CD4-positive, alpha-beta T cell treated with Interleukin-15 for 4 hours (primary cell): Measurements from ENCODE around the gene COPB2.
"Not testable (repeated sequence)": the region's sequence is repeated elsewhere in the genome, so short reads cannot be mapped to it uniquely, and the experiment has no call there.

Experiments used
- DNase-seq: peaks from one replicate; pipeline ENCODE4 v3.0.0-alpha.2; 2020; ENCODE audit warnings: low spot score

COPB2 gene

DNA sequence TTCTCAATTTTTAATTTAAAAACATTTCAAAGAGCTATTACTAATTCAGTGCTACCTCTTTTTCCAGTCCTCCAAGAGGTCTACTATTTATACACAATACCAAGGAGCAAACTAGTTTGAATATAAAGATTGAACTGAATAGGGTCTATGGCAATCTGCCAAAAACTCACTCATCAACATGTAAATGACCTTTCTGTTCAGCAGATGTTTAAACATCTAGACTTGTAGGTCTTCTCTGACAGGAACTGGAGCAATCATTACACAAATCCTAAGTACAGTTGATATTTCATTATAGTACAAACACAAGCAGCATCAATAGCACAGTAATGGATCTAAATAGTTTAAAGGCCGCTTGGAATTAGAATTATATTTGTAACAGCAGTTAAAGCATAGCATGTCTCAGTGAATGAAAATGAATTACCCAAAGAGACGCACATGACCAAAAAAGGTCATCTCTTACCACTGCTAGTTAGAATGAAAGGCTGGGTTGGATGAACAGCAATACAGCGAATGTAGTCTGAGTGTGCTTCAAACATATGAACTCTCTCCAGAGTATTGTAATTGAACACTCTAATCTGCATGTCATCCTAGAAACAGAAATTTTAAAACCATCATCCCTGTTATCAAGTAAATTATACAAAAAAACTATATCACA lies 10.7 kb downstream of the COPB2 start:
- no peak for DNase-seq

- no peak for DNase-seq
These were observed 12.1 kb downstream of the COPB2 start for GRCh38 chr3:139377378-139377777.

- no peak for DNase-seq
These were observed 15.3 kb downstream of the COPB2 start for GRCh38 chr3:139374099-139374498.

- no peak for DNase-seq
These were observed 24.9 kb downstream of the COPB2 start for GRCh38 chr3:139364549-139364948.

DNA sequence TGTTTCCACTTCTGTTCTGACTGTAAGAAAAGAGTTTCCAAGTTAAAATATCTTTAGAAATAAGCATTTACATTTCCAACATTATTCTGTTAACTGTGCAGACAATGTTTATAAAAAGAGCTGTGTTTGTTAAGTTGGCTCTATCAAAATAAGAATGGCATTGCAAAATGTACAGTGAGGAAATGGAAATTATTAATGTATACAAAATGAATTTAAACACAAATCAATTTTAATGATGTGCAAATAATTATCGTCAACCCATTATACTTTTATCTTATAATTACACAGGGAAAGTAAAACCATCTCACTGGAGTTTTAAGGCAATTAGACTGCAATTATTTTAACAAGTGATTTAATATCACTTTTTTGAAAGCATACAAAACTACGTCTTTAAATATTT lies 28.2 kb downstream of the COPB2 start:
- DNase-seq, result no peak

DNA sequence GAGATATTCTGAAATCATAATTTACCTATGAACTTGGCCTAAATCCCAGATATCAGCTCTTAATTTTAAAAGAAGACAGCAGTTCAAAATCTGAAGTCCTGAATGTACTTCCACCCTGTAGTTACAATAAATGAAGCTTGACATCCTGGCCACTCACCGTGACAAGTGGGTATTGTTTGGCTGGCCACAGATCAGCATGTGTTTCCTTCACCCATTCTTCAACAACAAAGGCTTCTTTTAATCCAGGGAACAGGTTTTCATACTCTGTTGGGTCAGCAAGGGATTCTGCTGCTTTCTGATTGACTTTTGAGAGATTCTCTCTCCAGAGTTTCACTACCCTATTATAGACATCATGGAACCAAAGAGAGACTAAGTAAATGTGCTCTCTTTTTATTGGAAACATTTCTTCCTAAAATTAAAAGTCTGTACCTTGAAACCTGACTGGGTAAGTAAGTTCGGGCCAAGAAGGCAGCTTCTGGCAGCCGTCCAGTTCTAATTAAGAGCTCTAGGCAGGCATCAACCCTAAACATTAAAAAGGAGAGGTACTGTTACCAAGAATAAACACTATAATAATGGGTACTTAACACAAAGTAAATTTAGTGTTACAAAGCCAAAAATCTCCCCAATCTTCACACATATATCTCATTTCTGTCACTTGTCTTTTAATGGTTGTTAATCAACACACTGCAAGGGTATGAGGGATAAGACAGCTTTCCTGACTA lies 30.4 kb downstream of the COPB2 start:
- DNase-seq, result no peak

GRCh38 chr3:139357899-139358298 lies 31.5 kb downstream of the COPB2 start:
- DNase-seq, result no peak

GRCh38 chr3:139355891-139356290 lies 33.6 kb downstream of the COPB2 start:
- no peak for DNase-seq

- DNase-seq, result no peak
These were observed 34.0 kb downstream of the COPB2 start for GRCh38 chr3:139355476-139355875.

DNA sequence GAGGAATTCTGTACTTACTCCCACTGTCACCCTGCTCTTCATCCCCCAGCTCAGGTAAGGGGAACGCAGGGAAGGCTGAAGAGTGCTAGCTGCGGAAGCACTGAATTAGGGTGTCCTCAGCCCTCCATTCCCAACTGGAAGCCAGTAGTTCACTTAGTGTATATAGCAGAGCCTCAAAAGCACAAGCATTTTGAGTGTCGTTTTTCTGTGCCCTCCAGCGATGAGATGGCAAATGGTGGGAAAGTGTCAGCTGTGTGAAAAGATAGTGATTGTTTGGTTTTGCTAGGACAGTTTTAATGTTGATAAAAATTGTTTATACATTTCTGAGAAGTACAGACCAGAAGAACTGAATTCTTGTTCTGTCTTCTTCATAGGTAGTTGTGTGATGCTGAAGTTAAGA lies 34.8 kb downstream of the COPB2 start:
- DNase-seq, result no peak

- no peak for DNase-seq
These were observed 35.4 kb downstream of the COPB2 start for GRCh38 chr3:139353920-139354556.

GRCh38 chr3:139346771-139347170 lies 42.7 kb downstream of the COPB2 start:
- no peak for DNase-seq

DNA sequence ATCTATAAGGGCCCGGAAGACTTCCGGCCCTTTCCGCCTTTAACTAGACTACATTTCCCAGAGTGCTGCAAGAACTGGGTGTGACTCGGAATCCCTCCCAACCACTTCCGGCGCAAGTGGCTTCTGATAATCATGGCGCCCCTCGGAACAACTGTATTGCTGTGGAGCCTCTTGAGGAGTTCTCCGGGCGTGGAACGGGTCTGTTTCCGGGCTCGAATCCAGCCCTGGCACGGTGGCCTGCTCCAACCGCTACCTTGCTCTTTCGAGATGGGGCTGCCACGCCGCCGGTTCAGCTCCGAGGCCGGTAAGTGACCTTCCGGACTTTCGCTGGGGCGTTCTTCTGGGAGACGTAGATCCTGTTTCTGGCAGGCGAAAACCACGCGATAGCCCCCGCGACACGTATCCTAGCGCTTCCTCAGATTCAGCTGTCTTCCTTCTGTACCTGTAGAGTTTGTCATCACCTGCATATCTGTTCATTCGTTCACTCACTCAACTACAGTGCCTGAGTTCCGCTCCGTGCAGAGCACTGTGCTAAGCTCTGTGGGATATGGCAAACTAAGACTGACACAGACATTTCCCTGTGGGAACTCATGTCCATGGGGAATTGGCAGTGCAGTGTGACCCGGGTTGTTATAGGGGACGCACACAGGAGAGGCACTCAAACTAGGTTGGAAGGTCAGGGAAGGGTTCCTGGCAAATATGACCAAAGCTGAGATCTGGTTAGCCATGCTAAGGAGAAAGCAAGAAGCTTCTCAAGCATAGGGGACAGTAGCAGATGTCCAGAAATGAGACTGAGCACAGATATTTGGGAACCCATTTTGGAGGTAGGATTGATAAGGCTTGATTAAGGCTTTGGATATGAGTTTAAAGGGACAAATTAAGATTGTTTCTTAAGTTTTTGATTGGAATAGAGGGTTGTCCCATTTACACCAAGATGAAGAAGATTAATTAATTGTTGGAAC lies 45.3 kb downstream of the COPB2 start, which contains the start of gene MRPS22:
TSS of gene MRPS22 (plus strand) at position 126 of the 962 bp plus-strand sequence. CDS start at position 133, 7 bp downstream.
- peak; percentile 85 for DNase-seq

DNA sequence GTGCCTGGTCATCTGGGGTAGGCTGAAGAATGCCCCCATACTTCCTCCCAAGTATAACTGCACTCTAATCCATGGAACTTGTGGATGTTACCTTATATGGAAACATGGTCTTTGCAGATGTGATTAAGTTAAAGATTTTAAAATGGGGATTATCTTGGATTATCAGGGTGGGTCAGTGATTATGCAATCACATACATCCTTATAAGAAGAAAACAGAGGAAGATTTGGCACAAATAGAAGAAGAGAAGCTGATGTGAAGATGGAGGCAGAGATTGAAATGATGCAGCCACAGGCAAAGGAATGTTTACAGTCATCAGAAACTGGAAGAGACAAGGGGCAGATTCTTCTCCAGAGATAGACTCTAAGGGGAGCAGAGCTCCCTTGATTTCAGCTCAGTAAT lies 47.4 kb downstream of the COPB2 start:
- DNase-seq, result no peak

- no peak for DNase-seq
These were observed 48.7 kb downstream of the COPB2 start for GRCh38 chr3:139340784-139341183.

- no peak for DNase-seq
These were observed 50.1 kb downstream of the COPB2 start for GRCh38 chr3:139339219-139339906.

GRCh38 chr3:139338405-139338804 lies 51.0 kb downstream of the COPB2 start:
- no peak for DNase-seq

DNA sequence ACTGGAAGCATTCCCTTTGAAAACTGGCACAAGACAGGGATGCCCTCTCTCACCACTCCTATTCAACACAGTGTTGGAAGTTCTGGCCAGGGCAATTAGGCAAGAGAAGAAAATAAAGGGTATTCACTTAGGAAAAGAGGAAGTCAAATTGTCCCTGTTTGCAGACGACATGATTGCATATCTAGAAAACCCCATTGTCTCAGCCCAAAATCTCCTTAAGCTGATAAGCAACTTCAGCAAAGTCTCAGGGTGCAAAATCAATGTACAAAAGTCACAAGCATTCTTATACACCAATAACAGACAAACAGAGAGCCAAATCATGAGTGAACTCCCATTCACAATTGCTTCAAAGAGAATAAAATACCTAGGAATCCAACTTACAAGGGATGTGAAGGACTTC lies 54.8 kb downstream of the COPB2 start:
- DNase-seq, result not testable (repeated sequence)

DNA sequence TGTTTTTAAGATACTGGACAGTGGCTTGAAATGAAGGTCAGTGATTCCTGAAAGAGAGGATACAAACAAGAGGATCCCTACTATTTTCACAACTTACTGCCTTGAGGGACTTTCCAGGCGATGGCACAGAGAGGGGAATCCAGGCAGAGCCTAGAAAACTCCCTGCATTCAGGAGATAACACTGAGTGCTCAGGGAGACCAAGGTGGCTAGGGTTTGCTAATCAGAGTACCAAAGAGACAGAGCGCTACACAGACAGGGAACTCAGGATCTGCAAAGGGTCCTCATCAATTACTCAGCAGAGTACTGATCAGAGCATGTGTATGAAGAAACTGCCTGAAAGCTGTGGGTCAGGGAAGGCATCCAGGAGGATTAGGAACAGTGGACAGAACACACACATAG lies 57.4 kb downstream of the COPB2 start:
- DNase-seq, result no peak

DNA sequence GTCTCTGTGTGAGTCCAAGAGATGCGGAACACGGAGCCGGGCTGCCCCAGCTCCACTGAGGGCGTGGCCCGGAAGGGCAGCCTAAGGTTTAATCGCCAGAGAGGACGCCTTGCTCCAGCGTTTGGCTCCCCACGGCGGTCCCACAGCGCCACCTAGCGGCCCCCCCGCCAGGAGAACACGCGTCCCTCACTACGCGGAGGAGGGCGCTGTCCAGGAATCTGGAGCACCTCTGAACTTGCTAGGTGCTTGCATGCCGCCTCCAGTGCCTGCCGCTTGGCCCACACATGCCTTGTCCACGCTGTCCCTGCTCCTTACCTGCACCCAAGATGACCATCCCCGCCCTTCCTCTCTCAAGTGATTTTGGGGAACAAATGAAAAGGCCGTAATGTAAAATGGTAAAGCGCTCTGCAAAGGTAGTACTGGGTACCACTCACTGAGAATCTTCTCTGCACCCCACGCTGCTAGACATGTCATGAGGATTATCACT lies 60.0 kb downstream of the COPB2 start:
- peak; percentile 85 for DNase-seq

- DNase-seq, result no peak
These were observed 61.1 kb downstream of the COPB2 start for GRCh38 chr3:139328356-139328755.
